Measurements from ENCODE around the gene RASGRF2. TPM values are rescaled to one million over a fixed set of nuclear protein-coding genes. Genes with fewer than 3 reads are reported as not detected.

RASGRF2 gene
- total and polyA plus RNA-seq, 11 donors, result 3.6 to 16.6 (median 6.3) TPM

DNA sequence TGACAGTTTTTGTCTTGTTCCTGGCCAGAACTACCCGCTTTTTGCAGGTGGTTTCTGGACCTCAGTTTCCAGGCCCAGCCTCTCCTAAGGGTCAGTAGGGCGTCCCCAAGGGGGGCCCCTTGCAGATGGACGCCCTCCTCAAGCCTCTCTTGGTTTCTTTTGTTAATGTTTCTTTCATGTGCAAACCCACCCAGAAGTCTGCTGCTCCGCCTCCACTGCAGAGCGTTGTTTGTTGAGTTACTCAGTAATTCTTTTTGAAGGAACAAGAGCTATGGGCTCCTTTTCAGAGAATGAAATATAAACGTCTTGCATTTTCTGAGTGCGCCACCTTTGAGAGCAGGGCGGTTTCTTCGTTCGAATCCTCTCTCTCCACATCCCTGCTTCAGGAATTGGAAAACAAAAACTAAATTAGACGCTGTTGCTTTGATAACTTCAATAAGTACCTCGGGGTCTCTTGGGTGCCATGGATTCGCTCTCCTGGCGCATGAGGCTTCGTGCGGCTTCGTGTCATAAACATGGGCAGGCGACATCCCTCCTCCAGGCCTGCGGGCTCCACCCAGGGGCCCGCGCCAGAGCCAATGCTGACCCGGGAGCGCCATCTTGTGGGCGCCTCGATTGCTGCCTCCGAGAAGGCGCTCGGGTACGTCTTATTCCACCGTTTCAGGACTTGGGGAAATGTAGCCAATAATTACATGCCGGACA, 234.6 kb downstream of the RASGRF2 start:
- H3K4me3 ChIP-seq, result peak overlapping the region in 2 of 12 donors; percentile 16 to 17
- DNase-seq (peak; percentile 75 to 90 (median 81)), ATAC-seq (peak; percentile 85 to 96 (median 94))
- no peak for TF ChIP-seq POLR2A (IDR thresholded peaks at IDR 0.05)
- TF ChIP-seq, protein P1, sequence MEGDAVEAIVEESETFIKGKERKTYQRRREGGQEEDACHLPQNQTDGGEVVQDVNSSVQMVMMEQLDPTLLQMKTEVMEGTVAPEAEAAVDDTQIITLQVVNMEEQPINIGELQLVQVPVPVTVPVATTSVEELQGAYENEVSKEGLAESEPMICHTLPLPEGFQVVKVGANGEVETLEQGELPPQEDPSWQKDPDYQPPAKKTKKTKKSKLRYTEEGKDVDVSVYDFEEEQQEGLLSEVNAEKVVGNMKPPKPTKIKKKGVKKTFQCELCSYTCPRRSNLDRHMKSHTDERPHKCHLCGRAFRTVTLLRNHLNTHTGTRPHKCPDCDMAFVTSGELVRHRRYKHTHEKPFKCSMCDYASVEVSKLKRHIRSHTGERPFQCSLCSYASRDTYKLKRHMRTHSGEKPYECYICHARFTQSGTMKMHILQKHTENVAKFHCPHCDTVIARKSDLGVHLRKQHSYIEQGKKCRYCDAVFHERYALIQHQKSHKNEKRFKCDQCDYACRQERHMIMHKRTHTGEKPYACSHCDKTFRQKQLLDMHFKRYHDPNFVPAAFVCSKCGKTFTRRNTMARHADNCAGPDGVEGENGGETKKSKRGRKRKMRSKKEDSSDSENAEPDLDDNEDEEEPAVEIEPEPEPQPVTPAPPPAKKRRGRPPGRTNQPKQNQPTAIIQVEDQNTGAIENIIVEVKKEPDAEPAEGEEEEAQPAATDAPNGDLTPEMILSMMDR (IDR thresholded peaks at IDR 0.05), result peak; percentile 85 to 99 (median 94)
- peaks cover 0 to 19% (median 7%) of the 10 kb centered on the region in 12 donors for H3K4me1 ChIP-seq
- intact Hi-C loops (cut with DNase I), result loop anchor here in 9 of 10 donors (5.0 to 10.0 kb wide), 10 partner anchors 100 to 712 kb away; partner anchors contain the start of gene FAM151B (in 1 of the 9)
- H3K27me3 ChIP-seq, result no peaks in the 10 kb centered on the region
- 28 to 31% (median 28%) methylated on average over 31 of the region's 31 CpGs for WGBS, 4 donors
- H3K9me3 ChIP-seq, result no peaks in the 10 kb centered on the region
- peak overlapping the region in 1 of 12 donors; percentile 14 for H3K27ac ChIP-seq
- no peaks in the 10 kb centered on the region for H3K36me3 ChIP-seq

DNA sequence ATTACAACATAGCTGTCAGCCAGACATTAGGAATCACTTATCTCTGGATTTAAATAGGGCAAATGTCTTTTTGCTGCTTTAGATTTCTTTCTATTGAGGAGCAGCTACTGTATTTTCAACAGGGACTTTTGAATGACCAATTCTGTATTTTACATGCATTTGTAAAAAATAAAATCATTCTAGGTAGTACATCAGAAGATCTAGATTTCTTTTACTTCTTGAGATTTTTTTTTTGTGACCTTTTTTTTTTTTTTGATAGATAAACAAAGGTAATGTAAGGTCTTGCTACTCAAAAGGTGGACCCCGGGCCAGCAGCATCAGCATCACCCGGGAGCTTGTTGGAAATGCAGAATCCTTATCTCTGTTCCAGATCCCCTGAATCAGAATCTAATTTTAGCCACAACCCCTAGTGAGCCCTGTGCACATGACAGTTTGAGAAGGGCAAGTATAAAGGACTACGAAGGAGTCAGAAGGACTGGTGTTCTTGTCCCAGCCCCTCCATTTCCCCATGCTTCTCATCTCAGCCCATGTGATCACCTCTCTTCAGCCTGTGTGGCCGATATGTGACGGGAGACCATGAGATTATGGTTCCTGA, 235.3 kb downstream of the RASGRF2 start:
- TF ChIP-seq, protein P1 (IDR thresholded peaks at IDR 0.05), result peak in 1 of 12 donors; percentile 11
- TF ChIP-seq POLR2A (IDR thresholded peaks at IDR 0.05), result no peak
- ATAC-seq (peak in 3 of 4 donors; percentile 62 to 84 (median 78)), DNase-seq (peak in 1 of 5 donors; percentile 30)
- Histone ChIP-seq H3K9me3 (no peaks in the 10 kb centered on the region), H3K4me3 (peak overlapping the region in 2 of 12 donors; percentile 16 to 17), H3K36me3 (no peaks in the 10 kb centered on the region), H3K4me1 (peaks cover 0 to 19% (median 7%) of the 10 kb centered on the region in 12 donors), H3K27me3 (no peaks in the 10 kb centered on the region), H3K27ac (peak overlapping the region in 1 of 12 donors; percentile 14)
- WGBS, 4 donors, result 30 to 49% (median 38%) methylated on average over 5 of the region's 5 CpGs
- intact Hi-C loops (cut with DNase I), result loop anchor here in 9 of 10 donors (5.0 to 10.0 kb wide), 8 partner anchors 99 to 711 kb away; partner anchors contain the start of gene FAM151B (in 1 of the 9)

DNA sequence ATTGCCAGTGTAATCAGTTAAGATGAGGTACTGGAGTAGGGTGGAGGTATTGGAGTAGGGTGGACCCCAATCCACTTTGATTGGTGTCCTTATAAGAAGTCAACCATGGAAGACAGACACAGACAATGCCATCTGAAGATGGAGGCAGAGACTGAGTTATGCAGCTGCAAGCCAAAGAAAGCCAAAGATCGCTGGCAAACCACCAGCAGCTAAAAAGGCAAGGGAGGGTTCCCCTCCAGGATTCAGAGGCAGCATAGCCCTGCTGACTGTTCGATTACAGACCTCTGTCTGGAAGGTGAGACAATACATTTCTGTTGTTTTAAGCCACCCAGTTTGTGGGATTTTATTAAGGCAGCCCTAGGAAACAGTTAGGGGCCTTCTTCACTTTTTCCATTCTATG, 242.5 kb downstream of the RASGRF2 start:
- ATAC-seq, result peak in 3 of 4 donors; percentile 32 to 71 (median 65)

More for the DNA sequence above, 242.5 kb downstream of the RASGRF2 start:
- no peak for TF ChIP-seq POLR2A (IDR thresholded peaks at IDR 0.05)
- TF ChIP-seq, protein P1 (IDR thresholded peaks at IDR 0.05), result peak in 4 of 12 donors; percentile 11 to 18 (median 16)
- DNase-seq, result peak in 3 of 5 donors; percentile 35 to 49 (median 37)
- no peak overlapping the region for H3K4me3 ChIP-seq
- intact Hi-C loops (cut with DNase I), result loop anchor here in 2 of 10 donors (10.0 kb wide), 2 partner anchors 92 to 518 kb away; no protein-coding TSS in a partner anchor
- 28 to 42% (median 36%) methylated on average over 2 of the region's 2 CpGs for WGBS, 4 donors
- H3K36me3 ChIP-seq, result peaks cover 0 to 22% (median 0%) of the 10 kb centered on the region in 9 donors
- H3K9me3 ChIP-seq, result no peaks in the 10 kb centered on the region
- no peak overlapping the region for H3K27ac ChIP-seq
- H3K4me1 ChIP-seq, result peaks cover 0 to 5% (median 0%) of the 10 kb centered on the region in 12 donors
- no peaks in the 10 kb centered on the region for H3K27me3 ChIP-seq
